ENCODE data around the gene FUZ. TPM values are rescaled to one million over a fixed set of nuclear protein-coding genes. Genes with fewer than 3 reads are reported as not detected.
A peak's percentile ranks its signal among the peaks of the same experiment; 100 is the strongest.

The FUZ gene
- total and polyA plus RNA-seq, 2 experiments from 2014 or later = 19.5 to 20.4 TPM

DNA sequence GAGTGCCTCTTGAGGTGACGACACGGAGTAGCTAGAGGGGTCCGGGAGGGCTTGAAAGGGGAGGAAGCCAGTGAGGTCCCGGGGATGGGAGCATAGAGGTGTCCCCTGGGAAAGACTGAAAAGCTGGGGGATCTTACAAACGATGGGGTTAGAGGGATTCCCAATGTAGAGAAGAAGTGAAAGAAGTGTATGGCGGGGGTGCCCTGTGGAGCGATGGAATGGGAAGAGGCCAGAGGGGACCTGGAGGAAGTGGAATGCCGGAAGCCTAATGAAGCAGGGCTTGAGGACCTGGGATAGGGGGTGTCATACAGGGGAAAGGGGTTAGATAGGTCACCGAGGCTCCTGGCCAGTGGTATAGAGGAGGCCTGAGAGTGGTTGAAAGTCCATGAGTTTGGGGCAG lies 45.7 kb downstream of the FUZ start:
- peak overlapping the region; percentile 77 for H3K27ac ChIP-seq
- no peaks in the 10 kb centered on the region for H3K36me3 ChIP-seq (replicated peaks; ENCODE audit: insufficient read depth, low read depth)
- TF ChIP-seq CTCF (IDR thresholded peaks at IDR 0.05; ENCODE audit: poor library complexity) (no peak), EZH2 (IDR thresholded peaks at IDR 0.05; ENCODE audit: borderline replicate concordance) (no peak), EZH2phosphoT487 (IDR thresholded peaks at IDR 0.05; ENCODE audit: low read depth, severe bottlenecking, unreplicated experiment) (no peak)
- peak overlapping the region; percentile 67 for H3K4me3 ChIP-seq
- WGBS (ENCODE audit: low lambda C conversion rate, missing lambda C conversion rate) = 1% methylated on average over 9 of the region's 9 CpGs
- peaks cover 11% of the 10 kb centered on the region for H3K4me1 ChIP-seq (ENCODE audit: insufficient read depth)
- no peaks in the 10 kb centered on the region for H3K9me2 ChIP-seq (replicated peaks; ENCODE audit: insufficient read depth)
- H3K9me3 ChIP-seq (ENCODE audit: low read depth) = no peaks in the 10 kb centered on the region
- peaks cover 51% of the 10 kb centered on the region for H3K79me2 ChIP-seq
- DNase-seq (ENCODE audit: low spot score) = peak; percentile 41
- no peaks in the 10 kb centered on the region for H4K20me1 ChIP-seq (ENCODE audit: insufficient read depth, poor library complexity, severe bottlenecking)
- peak overlapping the region; percentile 16 for H2AFZ ChIP-seq
- H3K27me3 ChIP-seq = no peaks in the 10 kb centered on the region
- H3K4me2 ChIP-seq = peak overlapping the region; percentile 94

DNA sequence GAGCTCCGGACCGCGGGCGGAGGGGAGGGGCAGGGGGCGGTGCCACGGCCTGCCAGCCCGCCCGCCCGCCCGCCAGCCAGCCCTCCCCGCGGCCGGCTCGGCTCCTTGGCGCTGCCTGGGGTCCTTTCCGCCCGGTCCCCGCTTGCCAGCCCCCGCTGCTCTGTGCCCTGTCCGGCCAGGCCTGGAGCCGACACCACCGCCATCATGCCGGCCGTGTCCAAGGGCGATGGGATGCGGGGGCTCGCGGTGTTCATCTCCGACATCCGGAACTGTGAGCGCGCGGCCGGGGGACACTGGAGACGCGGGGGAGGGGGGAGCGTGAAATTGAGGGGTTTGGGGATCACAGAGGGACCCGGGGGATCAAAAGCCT lies 46.2 kb downstream of the FUZ start, which contains the start of gene AP2A1:
Gene AP2A1, plus strand, starts transcription at position 72 of the 370 bp plus-strand sequence. Its CDS starts 133 bp downstream, at position 205.
- no peaks in the 10 kb centered on the region for H3K9me2 ChIP-seq (replicated peaks; ENCODE audit: insufficient read depth)
- H3K4me3 ChIP-seq = peak within 1 kb of the TSS; percentile 67
- H3K9me3 ChIP-seq (ENCODE audit: low read depth) = no peaks in the 10 kb centered on the region
- no peaks in the 10 kb centered on the region for H3K36me3 ChIP-seq (replicated peaks; ENCODE audit: insufficient read depth, low read depth)
- H3K4me2 ChIP-seq = peak within 1 kb of the TSS; percentile 94
- H3K27me3 ChIP-seq = no peaks in the 10 kb centered on the region
- peak within 1 kb of the TSS; percentile 16 for H2AFZ ChIP-seq
- H4K20me1 ChIP-seq (ENCODE audit: insufficient read depth, poor library complexity, severe bottlenecking) = no peaks in the 10 kb centered on the region
- peaks cover 11% of the 10 kb centered on the region for H3K4me1 ChIP-seq (ENCODE audit: insufficient read depth)
- no peak for DNase-seq (ENCODE audit: low spot score)
- peaks cover 48% of the 10 kb centered on the region for H3K79me2 ChIP-seq
- WGBS (ENCODE audit: low lambda C conversion rate, missing lambda C conversion rate) = 2% methylated on average over 10 of the region's 38 CpGs
- TF ChIP-seq EZH2phosphoT487 (IDR thresholded peaks at IDR 0.05; ENCODE audit: low read depth, severe bottlenecking, unreplicated experiment) (no peak), CTCF (IDR thresholded peaks at IDR 0.05; ENCODE audit: poor library complexity) (no peak), EZH2 (IDR thresholded peaks at IDR 0.05; ENCODE audit: borderline replicate concordance) (no peak)
- peak within 1 kb of the TSS; percentile 92 for H3K27ac ChIP-seq

GRCh38 chr19:49766007-49766929 lies 46.8 kb downstream of the FUZ start:
- 3% methylated on average over 22 of the region's 53 CpGs for WGBS (ENCODE audit: low lambda C conversion rate, missing lambda C conversion rate)
- peak overlapping the region; percentile 66 for H3K4me2 ChIP-seq
- no peaks in the 10 kb centered on the region for H3K9me2 ChIP-seq (replicated peaks; ENCODE audit: insufficient read depth)
- no peaks in the 10 kb centered on the region for H3K36me3 ChIP-seq (replicated peaks; ENCODE audit: insufficient read depth, low read depth)
- H3K4me1 ChIP-seq (ENCODE audit: insufficient read depth) = peaks cover 11% of the 10 kb centered on the region
- H2AFZ ChIP-seq = peak overlapping the region; percentile 2
- peak; percentile 100 for DNase-seq (ENCODE audit: low spot score)
- H3K27me3 ChIP-seq = no peaks in the 10 kb centered on the region
- H3K79me2 ChIP-seq = peaks cover 41% of the 10 kb centered on the region
- no peaks in the 10 kb centered on the region for H4K20me1 ChIP-seq (ENCODE audit: insufficient read depth, poor library complexity, severe bottlenecking)
- H3K4me3 ChIP-seq = no peak overlapping the region
- peak overlapping the region; percentile 92 for H3K27ac ChIP-seq
- no peaks in the 10 kb centered on the region for H3K9me3 ChIP-seq (ENCODE audit: low read depth)
- TF ChIP-seq EZH2 (IDR thresholded peaks at IDR 0.05; ENCODE audit: borderline replicate concordance) (no peak), EZH2phosphoT487 (IDR thresholded peaks at IDR 0.05; ENCODE audit: low read depth, severe bottlenecking, unreplicated experiment) (no peak), CTCF (IDR thresholded peaks at IDR 0.05; ENCODE audit: poor library complexity) (no peak)
